ENCODE results near the gene CROCC2.

The CROCC2 gene

GRCh38 chr2:240906141-240906910 is at the start of gene CROCC2:
Gene CROCC2 (plus strand): TSS chr2:240906336. CDS start chr2:240906514, 178 bp downstream.
- H3K27me3 ChIP-seq (ENCODE audit: insufficient read depth, low read length), result 0 out of 2 replicates have a peak, but pooled peaks cover 5% of the 10 kb centered on the region
- no peak within 1 kb of the TSS for H2AFZ ChIP-seq (ENCODE audit: low read length)
- no peak for TF ChIP-seq EZH2 (IDR thresholded peaks at IDR 0.05; ENCODE audit: borderline replicate concordance, low read length)
- TF ChIP-seq CTCF (IDR thresholded peaks at IDR 0.05; ENCODE audit: low read length), result no peak

GRCh38 chr2:240857039-240858008 is 48.8 kb upstream of the CROCC2 start:
- peaks cover 6% of the 10 kb centered on the region; the same call in 1 of the 2 replicates for H3K9me3 ChIP-seq (ENCODE audit: low read length)
- H2AFZ ChIP-seq (ENCODE audit: low read length), result no peak overlapping the region
- no peaks in the 10 kb centered on the region for H3K36me3 ChIP-seq (ENCODE audit: insufficient read depth, low read length)
- no peak overlapping the region for H3K9ac ChIP-seq (ENCODE audit: low read length)
- H3K27ac ChIP-seq (ENCODE audit: low read depth, low read length, poor library complexity, severe bottlenecking), result no peak overlapping the region
- no peaks in the 10 kb centered on the region for H3K79me2 ChIP-seq (ENCODE audit: insufficient read depth, low read length)
- H4K20me1 ChIP-seq (ENCODE audit: insufficient read depth, low read length), result no peaks in the 10 kb centered on the region
- no peak overlapping the region for H3K4me2 ChIP-seq (ENCODE audit: low read length)
- H3K27me3 ChIP-seq (ENCODE audit: insufficient read depth, low read length), result peaks cover 8% of the 10 kb centered on the region; the same call in 1 of the 2 replicates
- no peaks in the 10 kb centered on the region for H3K9me2 ChIP-seq (ENCODE audit: low read depth, low read length)
- H3K4me1 ChIP-seq (ENCODE audit: insufficient read depth, low read length, severe bottlenecking), result no peaks in the 10 kb centered on the region
- H3F3A ChIP-seq (ENCODE audit: insufficient read depth, low read length), result no peaks in the 10 kb centered on the region
- H3K4me3 ChIP-seq (ENCODE audit: low read depth, low read length, poor library complexity, severe bottlenecking), result no peak overlapping the region
- TF ChIP-seq EZH2 (IDR thresholded peaks at IDR 0.05; ENCODE audit: borderline replicate concordance, low read length), result no peak
- TF ChIP-seq CTCF (IDR thresholded peaks at IDR 0.05; ENCODE audit: low read length), result no peak

More at GRCh38 chr2:240906141-240906910, at the start of gene CROCC2:
- no peak within 1 kb of the TSS for H3K4me2 ChIP-seq (ENCODE audit: low read length)
- H3K36me3 ChIP-seq (ENCODE audit: insufficient read depth, low read length), result no peaks in the 10 kb centered on the region
- no peak within 1 kb of the TSS for H3K27ac ChIP-seq (ENCODE audit: low read depth, low read length, poor library complexity, severe bottlenecking)
- H3K9ac ChIP-seq (ENCODE audit: low read length), result no peak within 1 kb of the TSS
- H3K4me1 ChIP-seq (ENCODE audit: insufficient read depth, low read length, severe bottlenecking), result no peaks in the 10 kb centered on the region
- H3K9me2 ChIP-seq (ENCODE audit: low read depth, low read length), result no peaks in the 10 kb centered on the region
- H3K4me3 ChIP-seq (ENCODE audit: low read depth, low read length, poor library complexity, severe bottlenecking), result no peak within 1 kb of the TSS
- H4K20me1 ChIP-seq (ENCODE audit: insufficient read depth, low read length), result no peaks in the 10 kb centered on the region
- H3K9me3 ChIP-seq (ENCODE audit: low read length), result no peaks in the 10 kb centered on the region
- H3F3A ChIP-seq (ENCODE audit: insufficient read depth, low read length), result no peaks in the 10 kb centered on the region
- H3K79me2 ChIP-seq (ENCODE audit: insufficient read depth, low read length), result no peaks in the 10 kb centered on the region

GRCh38 chr2:240858321-240858720 is 47.8 kb upstream of the CROCC2 start:
- no peaks in the 10 kb centered on the region for H3K4me1 ChIP-seq (ENCODE audit: insufficient read depth, low read length, severe bottlenecking)
- no peak overlapping the region for H3K4me3 ChIP-seq (ENCODE audit: low read depth, low read length, poor library complexity, severe bottlenecking)
- H3K27ac ChIP-seq (ENCODE audit: low read depth, low read length, poor library complexity, severe bottlenecking), result no peak overlapping the region
- H3F3A ChIP-seq (ENCODE audit: insufficient read depth, low read length), result no peaks in the 10 kb centered on the region
- no peak overlapping the region for H2AFZ ChIP-seq (ENCODE audit: low read length)
- no peaks in the 10 kb centered on the region for H4K20me1 ChIP-seq (ENCODE audit: insufficient read depth, low read length)
- no peaks in the 10 kb centered on the region for H3K79me2 ChIP-seq (ENCODE audit: insufficient read depth, low read length)
- no peaks in the 10 kb centered on the region for H3K9me2 ChIP-seq (ENCODE audit: low read depth, low read length)
- H3K27me3 ChIP-seq (ENCODE audit: insufficient read depth, low read length), result peaks cover 8% of the 10 kb centered on the region; the same call in 1 of the 2 replicates
- TF ChIP-seq EZH2 (IDR thresholded peaks at IDR 0.05; ENCODE audit: borderline replicate concordance, low read length) (no peak), CTCF (IDR thresholded peaks at IDR 0.05; ENCODE audit: low read length) (no peak)
- H3K9ac ChIP-seq (ENCODE audit: low read length), result no peak overlapping the region
- no peak overlapping the region for H3K4me2 ChIP-seq (ENCODE audit: low read length)
- H3K9me3 ChIP-seq (ENCODE audit: low read length), result peaks cover 6% of the 10 kb centered on the region; the same call in 1 of the 2 replicates
- no peaks in the 10 kb centered on the region for H3K36me3 ChIP-seq (ENCODE audit: insufficient read depth, low read length)
